H9 (cell line): Measurements from ENCODE around the gene COASY. TPM values are rescaled to one million over a fixed set of nuclear protein-coding genes. Genes with fewer than 3 reads are reported as not detected.
A peak's percentile ranks its signal among the peaks of the same experiment; 100 is the strongest.
"Not testable (repeated sequence)": the region's sequence is repeated elsewhere in the genome, so short reads cannot be mapped to it uniquely, and the experiment has no call there.

ENCODE experiments used
- DNase-seq: peaks from one replicate; pipeline ENCODE4 v3.0.0-alpha.2; 2017
- H2AFZ ChIP-seq: one replicate; pipeline ENCODE4 v1.6.1; 2013; ENCODE audit warnings: mild to moderate bottlenecking, low read length, control low read depth, moderate library complexity
- H2AK5ac ChIP-seq: 2 replicates; pipeline ENCODE4 v1.6.1; 2013; ENCODE audit warnings: low read length, control low read depth, mixed read lengths; ENCODE audit not compliant: insufficient read length
- H2BK120ac ChIP-seq: one replicate; pipeline ENCODE4 v1.6.1; 2013; ENCODE audit warnings: low read depth, mild to moderate bottlenecking, low read length, control low read depth, inconsistent platforms; ENCODE audit not compliant: poor library complexity, severe bottlenecking
- H2BK12ac ChIP-seq: 2 replicates; pipeline ENCODE4 v1.6.1; 2013; ENCODE audit warnings: low read length, control low read depth, mixed read lengths, low read depth; ENCODE audit not compliant: insufficient read length
- H2BK15ac ChIP-seq: 2 replicates; pipeline ENCODE4 v1.6.1; 2013; ENCODE audit warnings: low read depth, low read length, control low read depth
- H2BK20ac ChIP-seq: one replicate; pipeline ENCODE4 v1.6.1; 2013; ENCODE audit warnings: low read depth, mild to moderate bottlenecking, low read length, control low read depth, inconsistent platforms; ENCODE audit not compliant: poor library complexity, severe bottlenecking
- H2BK5ac ChIP-seq: 2 replicates; pipeline ENCODE4 v1.6.1; 2013; ENCODE audit warnings: low read length, control low read depth, mixed read lengths; ENCODE audit not compliant: insufficient read length
- H3K14ac ChIP-seq: 2 replicates; pipeline ENCODE4 v1.6.1; 2013; ENCODE audit warnings: low read length, control low read depth; ENCODE audit not compliant: insufficient read depth
- H3K18ac ChIP-seq: 2 replicates; pipeline ENCODE4 v1.6.1; 2013; ENCODE audit warnings: low read depth, mild to moderate bottlenecking, mixed read lengths, low read length, control low read depth; ENCODE audit not compliant: insufficient read length
- H3K23ac ChIP-seq: 2 replicates; pipeline ENCODE4 v1.6.1; 2013; ENCODE audit warnings: low read length, control low read depth, mixed read lengths, low read depth; ENCODE audit not compliant: insufficient read length
- H3K23me2 ChIP-seq: 2 replicates; pipeline ENCODE4 v1.6.1; 2013; ENCODE audit warnings: low read depth, mild to moderate bottlenecking, mixed read lengths, low read length, control low read depth; ENCODE audit not compliant: insufficient read length, poor library complexity, severe bottlenecking
- H3K27ac ChIP-seq: 2 replicates; pipeline ENCODE4 v1.5.1; 2013; ENCODE audit warnings: low read length, control low read depth, mixed read lengths, low read depth; ENCODE audit not compliant: insufficient read length
- H3K27me3 ChIP-seq: 2 replicates; pipeline ENCODE4 v1.6.1; 2013; ENCODE audit warnings: low read length, control low read depth, inconsistent platforms; ENCODE audit not compliant: insufficient read depth
- H3K4ac ChIP-seq: 2 replicates; pipeline ENCODE4 v1.6.1; 2013; ENCODE audit warnings: low read depth, mild to moderate bottlenecking, control low read depth, inconsistent platforms, low read length, moderate library complexity
- H3K4me1 ChIP-seq: 2 replicates; pipeline ENCODE4 v1.6.1; 2013; ENCODE audit warnings: low read length, control low read depth, inconsistent platforms; ENCODE audit not compliant: insufficient read depth
- H3K4me2 ChIP-seq: 2 replicates; pipeline ENCODE4 v1.6.1; 2013; ENCODE audit warnings: low read length, control low read depth, mixed read lengths; ENCODE audit not compliant: insufficient read length, insufficient read depth
- H3K56ac ChIP-seq: 2 replicates; pipeline ENCODE4 v1.6.1; 2013; ENCODE audit warnings: low read depth, mild to moderate bottlenecking, mixed read lengths, low read length, control low read depth; ENCODE audit not compliant: insufficient read length
- H3K79me1 ChIP-seq: 2 replicates; pipeline ENCODE4 v1.6.1; 2013; ENCODE audit warnings: low read depth, mild to moderate bottlenecking, moderate library complexity, low read length, control low read depth, inconsistent platforms; ENCODE audit not compliant: insufficient read depth, poor library complexity, severe bottlenecking
- H3K79me2 ChIP-seq: 2 replicates; pipeline ENCODE4 v1.6.1; 2013; ENCODE audit warnings: low read length, control low read depth, inconsistent platforms; ENCODE audit not compliant: insufficient read depth
- H3K9ac ChIP-seq: 2 replicates; pipeline ENCODE4 v1.6.1; 2013; ENCODE audit warnings: low read length, control low read depth, mixed read lengths; ENCODE audit not compliant: insufficient read length; ENCODE audit errors: extremely low read depth
- H3K9me3 ChIP-seq: one replicate; pipeline ENCODE4 v1.6.1; 2013; ENCODE audit warnings: low read depth, low read length, inconsistent platforms; ENCODE audit not compliant: control insufficient read depth
- H3T11ph ChIP-seq: one replicate; pipeline ENCODE4 v1.6.1; 2013; ENCODE audit warnings: mild to moderate bottlenecking, low read length, control low read depth, inconsistent platforms
- H4K20me1 ChIP-seq: one replicate; pipeline ENCODE4 v1.6.1; 2013; ENCODE audit not compliant: control insufficient read depth, insufficient read length, insufficient read depth
- H4K5ac ChIP-seq: 2 replicates; pipeline ENCODE4 v1.6.1; 2013; ENCODE audit warnings: low read depth, mild to moderate bottlenecking, mixed read lengths, low read length, control low read depth; ENCODE audit not compliant: insufficient read length
- H4K8ac ChIP-seq: replicated peaks from 2 replicates; pipeline ENCODE4 v1.6.1; 2013; ENCODE audit warnings: low read length, control low read depth, mixed read lengths, low read depth; ENCODE audit not compliant: insufficient read length
- H4K91ac ChIP-seq: 2 replicates; pipeline ENCODE4 v1.6.1; 2013; ENCODE audit warnings: low read depth, mild to moderate bottlenecking, moderate library complexity, mixed read lengths, low read length, control low read depth; ENCODE audit not compliant: insufficient read length
- H3K27ac Mint-ChIP-seq, 3 experiments: 2 replicates in 2 of 3; 3 replicates in 1 of 3; pipeline ENCODE4 v1.8.0; 2020 to 2021; ENCODE audit warnings: mixed read lengths in 3 of 3, mild to moderate bottlenecking in 1 of 3, moderate library complexity in 1 of 3
- H3K27me3 Mint-ChIP-seq: 2 replicates; pipeline ENCODE4 v1.8.0; 2021; ENCODE audit warnings: low read depth, mild to moderate bottlenecking, moderate library complexity, mixed read lengths
- H3K36me3 Mint-ChIP-seq, 3 experiments: 2 replicates in 2 of 3; 3 replicates in 1 of 3; pipeline ENCODE4 v1.8.0; 2020 to 2021; ENCODE audit warnings: low read depth in 3 of 3, mixed read lengths in 3 of 3; ENCODE audit not compliant: insufficient read depth in 1 of 3
- H3K4me1 Mint-ChIP-seq, 2 experiments: 2 replicates each; pipeline ENCODE4 v1.8.0; 2020; ENCODE audit warnings: mixed read lengths in 2 of 2
- H3K4me3 Mint-ChIP-seq, 2 experiments: 2 replicates in 1 of 2; 3 replicates in 1 of 2; pipeline ENCODE4 v1.8.0; 2020 to 2021; ENCODE audit warnings: mild to moderate bottlenecking in 2 of 2, mixed read lengths in 2 of 2, moderate library complexity in 1 of 2
- H3K9me3 Mint-ChIP-seq, 2 experiments: 2 replicates in 1 of 2; 3 replicates in 1 of 2; pipeline ENCODE4 v1.8.0; 2020; ENCODE audit warnings: mild to moderate bottlenecking in 2 of 2, mixed read lengths in 2 of 2, moderate library complexity in 1 of 2
- CTCF ChIP-seq: fragments of 200-600 bp; sonication (generic); conservative IDR thresholded peaks from 3 replicates; pipeline ENCODE4 v1.8.0; 2021; ENCODE audit warnings: antibody characterized with exemption, mild to moderate bottlenecking
- WGBS: extraction: QIAGEN DNeasy Blood & Tissue Kit; methylation state at CpG from one replicate; pipeline ENCODE4 v1.1.7; 2013; ENCODE audit warnings: missing lambda C conversion rate, low lambda C conversion rate, mixed read lengths; ENCODE audit not compliant: insufficient read length; ENCODE audit errors: extremely low coverage; 5-methylcytosine and 5-hydroxymethylcytosine counted together
- total RNA-seq: library from RNA; stranded (reverse); gene quantifications from 2 replicates; pipeline ENCODE4 v1.2.1, GENCODE V29; 2021

Gene COASY
- total RNA-seq, 1 experiment from 2014 or later, result 84.1 TPM

- peak; percentile 41; the same call in 2 of the 3 replicates for TF ChIP-seq CTCF
- peak within 1 kb of the TSS; percentile 88 for H3K14ac ChIP-seq
- H3K18ac ChIP-seq, result no peak within 1 kb of the TSS
- H3K4me1 ChIP-seq, result no peaks in the 10 kb centered on the region
- Mint-ChIP-seq H3K27me3 (no peaks in the 10 kb centered on the region), H3K4me3 (peak within 1 kb of the TSS; percentile 96 to 98), H3K9me3 (peaks cover 0 to 3% of the 10 kb centered on the region in 2 experiments; a peak in 1 of 5 replicates), H3K36me3 (peaks cover 22 to 30% (median 30%) of the 10 kb centered on the region in 3 experiments), H3K27ac (peak within 1 kb of the TSS; percentile 94 to 99 (median 95)), H3K4me1 (peaks cover 10 to 11% of the 10 kb centered on the region in 2 experiments)
- H4K20me1 ChIP-seq, result no peaks in the 10 kb centered on the region
- H2BK12ac ChIP-seq, result no peak within 1 kb of the TSS
- no peak within 1 kb of the TSS for H2AFZ ChIP-seq
- H3K23ac ChIP-seq, result no peak within 1 kb of the TSS
- no peak within 1 kb of the TSS for H3K56ac ChIP-seq
- peak within 1 kb of the TSS; percentile 70 for H2BK5ac ChIP-seq
- no peak within 1 kb of the TSS for H3T11ph ChIP-seq
- H3K9me3 ChIP-seq, result no peaks in the 10 kb centered on the region
- peak within 1 kb of the TSS; percentile 27 for H4K5ac ChIP-seq
- no peak within 1 kb of the TSS for H2BK120ac ChIP-seq
- H3K27ac ChIP-seq, result peak within 1 kb of the TSS; percentile 13
- peak within 1 kb of the TSS; percentile 94 for H3K9ac ChIP-seq
- H3K27me3 ChIP-seq, result no peaks in the 10 kb centered on the region
- H2BK20ac ChIP-seq, result no peak within 1 kb of the TSS
- H2BK15ac ChIP-seq, result no peak within 1 kb of the TSS
- peaks cover 9% of the 10 kb centered on the region; the same call in 1 of the 2 replicates for H3K79me2 ChIP-seq
- no CpG with 5 or more reads among the region's 66 CpGs for WGBS
- H3K4ac ChIP-seq, result no peak within 1 kb of the TSS
- no peak within 1 kb of the TSS for H2AK5ac ChIP-seq
- no peak within 1 kb of the TSS for H4K91ac ChIP-seq
- H4K8ac ChIP-seq, result no peak within 1 kb of the TSS
- peaks cover 10% of the 10 kb centered on the region for H3K23me2 ChIP-seq
- peaks cover 4% of the 10 kb centered on the region for H3K79me1 ChIP-seq
- peak within 1 kb of the TSS; percentile 74 for H3K4me2 ChIP-seq
- peak; percentile 100 for DNase-seq
Observed at GRCh38 chr17:42609182-42609813, 47.4 kb downstream of the COASY start, which contains the start of the genes RETREG3 and TUBG1. Gene RETREG3, minus strand, starts transcription at chr17:42609374. Its CDS starts 50 bp downstream, at chr17:42609324. Gene TUBG1, plus strand, starts transcription at chr17:42609683. Its CDS starts 55 bp downstream, at chr17:42609738.

- H3K14ac ChIP-seq, H3K56ac ChIP-seq, H4K91ac ChIP-seq, H2BK15ac ChIP-seq, H2BK20ac ChIP-seq, H2AFZ ChIP-seq, H3K27ac ChIP-seq, H2BK120ac ChIP-seq, H4K8ac ChIP-seq, H3K23ac ChIP-seq, H4K5ac ChIP-seq, H3K4ac ChIP-seq, H3K4me1 ChIP-seq, H3K27me3 Mint-ChIP-seq, H3K9me3 ChIP-seq, H2AK5ac ChIP-seq, H4K20me1 ChIP-seq, H3K9me3 Mint-ChIP-seq, H3K27me3 ChIP-seq, H2BK12ac ChIP-seq, H2BK5ac ChIP-seq, H3K18ac ChIP-seq, H3K79me1 ChIP-seq, H3K79me2 ChIP-seq, H3T11ph ChIP-seq: not testable (repeated sequence)
- peak overlapping the region; percentile 41 for H3K9ac ChIP-seq
- H3K36me3 Mint-ChIP-seq, result peaks cover 29 to 39% (median 38%) of the 10 kb centered on the region in 3 experiments
- WGBS, result no CpG with 5 or more reads among the region's 42 CpGs
- peak overlapping the region; percentile 31 for H3K4me2 ChIP-seq
- peak; percentile 65 for DNase-seq
- peak overlapping the region; percentile 81 to 92 (median 90) for H3K27ac Mint-ChIP-seq
- H3K4me1 Mint-ChIP-seq, result peaks cover 10 to 11% of the 10 kb centered on the region in 2 experiments
- peaks cover 10% of the 10 kb centered on the region for H3K23me2 ChIP-seq
- H3K4me3 Mint-ChIP-seq, result peak overlapping the region; percentile 96 to 98
Observed at GRCh38 chr17:42609814-42610801, 48.2 kb downstream of the COASY start.
